Measurements from ENCODE around the gene KIAA0513.

The KIAA0513 gene

DNA sequence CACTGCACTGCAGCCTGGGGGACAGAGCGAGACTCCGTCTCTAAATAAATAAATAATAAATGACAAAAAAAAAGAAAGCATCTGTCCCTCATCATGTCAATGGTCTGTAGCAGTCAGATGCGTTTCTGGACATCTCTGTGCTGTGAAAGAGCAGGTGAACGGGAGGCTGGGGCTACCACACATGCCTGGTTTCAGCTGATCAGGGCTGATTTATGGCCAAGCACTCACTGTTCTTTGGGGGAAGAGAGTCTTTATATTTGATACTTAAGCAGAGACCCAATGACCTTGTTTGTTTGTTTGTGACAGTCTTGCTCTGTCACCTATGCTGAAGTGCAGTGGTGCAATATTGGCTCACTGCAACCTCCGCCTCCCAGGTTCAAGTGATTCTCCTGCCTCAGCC is 17.5 kb downstream of the KIAA0513 start:
- no peaks in the 10 kb centered on the region for H4K20me1 ChIP-seq (ENCODE audit: low read depth, low read length)
- no peaks in the 10 kb centered on the region for H3K36me3 ChIP-seq (ENCODE audit: low read length)
- no peaks in the 10 kb centered on the region for H3K9me2 ChIP-seq (replicated peaks; ENCODE audit: insufficient read depth, low read length)
- no peak overlapping the region for H3K27ac ChIP-seq (ENCODE audit: low read depth, low read length)
- no peak overlapping the region for H3K9ac ChIP-seq (ENCODE audit: low read length)
- H3K4me2 ChIP-seq (ENCODE audit: low read depth, low read length, poor library complexity, severe bottlenecking), result no peak overlapping the region
- H3F3A ChIP-seq (ENCODE audit: insufficient read depth), result no peaks in the 10 kb centered on the region
- H3K27me3 ChIP-seq (ENCODE audit: low read length), result no peaks in the 10 kb centered on the region
- H3K9me3 ChIP-seq (ENCODE audit: insufficient read depth, low read length), result no peaks in the 10 kb centered on the region
- no peak overlapping the region for H3K4me3 ChIP-seq (ENCODE audit: insufficient read depth, low read length, poor library complexity, severe bottlenecking)
- no peaks in the 10 kb centered on the region for H3K79me2 ChIP-seq (ENCODE audit: insufficient read depth, low read length)
- TF ChIP-seq EZH2phosphoT487 (conservative IDR thresholded peaks at IDR 0.05; ENCODE audit: low read length) (no peak), CTCF (IDR thresholded peaks at IDR 0.05; ENCODE audit: insufficient read depth, low read length, poor library complexity, severe bottlenecking) (no peak)
- H2AFZ ChIP-seq (ENCODE audit: low read depth, low read length, severe bottlenecking), result no peak overlapping the region

DNA sequence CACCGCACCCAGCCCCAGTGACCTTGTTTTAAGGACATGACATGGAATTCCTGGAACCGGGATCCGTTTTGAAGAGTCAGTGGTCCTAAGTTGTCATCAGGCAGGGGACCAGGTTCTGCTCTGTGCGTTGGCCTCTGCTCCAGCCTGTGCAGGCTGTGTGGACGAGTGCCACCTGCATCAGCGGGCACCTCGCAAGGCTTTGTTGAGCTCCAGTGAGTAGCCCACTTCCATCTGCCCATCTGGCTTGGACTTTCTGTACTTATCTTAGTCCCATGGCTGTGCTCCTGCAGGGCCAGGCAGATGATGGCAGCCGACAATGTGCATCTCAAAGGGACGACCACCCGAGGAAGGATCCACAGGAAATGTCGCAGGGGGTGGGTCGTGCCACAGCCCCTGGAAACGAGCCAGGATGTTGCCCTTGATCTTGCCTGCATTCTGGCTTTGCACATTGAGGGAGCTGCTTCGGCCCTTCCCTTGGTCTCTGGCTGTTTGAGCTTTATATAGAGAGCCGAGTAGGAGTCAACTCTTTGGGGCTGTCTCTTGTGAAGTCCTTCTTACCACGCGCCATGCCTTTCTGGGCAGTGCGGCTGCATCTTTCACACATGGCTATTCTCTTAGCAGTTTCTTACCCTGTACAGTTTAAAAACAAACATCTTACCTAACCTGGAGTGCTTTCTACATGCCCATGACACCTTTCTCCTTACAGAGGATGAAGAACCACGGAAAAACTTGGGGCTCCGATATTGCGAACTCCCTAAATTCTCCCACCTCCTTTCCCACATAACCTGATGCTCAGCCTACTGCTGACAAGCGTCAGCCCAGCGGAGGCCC is 18.3 kb downstream of the KIAA0513 start:
- H3K36me3 ChIP-seq (ENCODE audit: low read length), result no peaks in the 10 kb centered on the region
- no peak overlapping the region for H3K4me2 ChIP-seq (ENCODE audit: low read depth, low read length, poor library complexity, severe bottlenecking)
- H3F3A ChIP-seq (ENCODE audit: insufficient read depth), result no peaks in the 10 kb centered on the region
- H3K79me2 ChIP-seq (ENCODE audit: insufficient read depth, low read length), result no peaks in the 10 kb centered on the region
- H3K4me3 ChIP-seq (ENCODE audit: insufficient read depth, low read length, poor library complexity, severe bottlenecking), result no peak overlapping the region
- no peak overlapping the region for H2AFZ ChIP-seq (ENCODE audit: low read depth, low read length, severe bottlenecking)
- H3K9ac ChIP-seq (ENCODE audit: low read length), result no peak overlapping the region
- no peaks in the 10 kb centered on the region for H3K27me3 ChIP-seq (ENCODE audit: low read length)
- H3K27ac ChIP-seq (ENCODE audit: low read depth, low read length), result no peak overlapping the region
- no peaks in the 10 kb centered on the region for H3K9me3 ChIP-seq (ENCODE audit: insufficient read depth, low read length)
- TF ChIP-seq CTCF (IDR thresholded peaks at IDR 0.05; ENCODE audit: insufficient read depth, low read length, poor library complexity, severe bottlenecking), result no peak
- TF ChIP-seq EZH2phosphoT487 (conservative IDR thresholded peaks at IDR 0.05; ENCODE audit: low read length), result no peak
- no peaks in the 10 kb centered on the region for H3K9me2 ChIP-seq (replicated peaks; ENCODE audit: insufficient read depth, low read length)
- no peaks in the 10 kb centered on the region for H4K20me1 ChIP-seq (ENCODE audit: low read depth, low read length)

- Histone ChIP-seq H3K9me3 (ENCODE audit: insufficient read depth, low read length) (no peaks in the 10 kb centered on the region), H3K9me2 (replicated peaks; ENCODE audit: insufficient read depth, low read length) (no peaks in the 10 kb centered on the region), H3K4me2 (ENCODE audit: low read depth, low read length, poor library complexity, severe bottlenecking) (no peak overlapping the region), H3K27me3 (ENCODE audit: low read length) (no peaks in the 10 kb centered on the region), H2AFZ (ENCODE audit: low read depth, low read length, severe bottlenecking) (no peak overlapping the region), H3K27ac (ENCODE audit: low read depth, low read length) (no peak overlapping the region), H4K20me1 (ENCODE audit: low read depth, low read length) (no peaks in the 10 kb centered on the region), H3F3A (ENCODE audit: insufficient read depth) (no peaks in the 10 kb centered on the region), H3K36me3 (ENCODE audit: low read length) (no peaks in the 10 kb centered on the region), H3K4me3 (ENCODE audit: insufficient read depth, low read length, poor library complexity, severe bottlenecking) (no peak overlapping the region), H3K9ac (ENCODE audit: low read length) (no peak overlapping the region), H3K79me2 (ENCODE audit: insufficient read depth, low read length) (no peaks in the 10 kb centered on the region)
- TF ChIP-seq EZH2phosphoT487 (conservative IDR thresholded peaks at IDR 0.05; ENCODE audit: low read length), result no peak
- no peak for TF ChIP-seq CTCF (IDR thresholded peaks at IDR 0.05; ENCODE audit: insufficient read depth, low read length, poor library complexity, severe bottlenecking)
Observed at GRCh38 chr16:85046472-85046916, 18.9 kb downstream of the KIAA0513 start.
